SK-N-SH treated with all-trans-retinoic acid at 6 μM for 48 hours (cell line): ENCODE data around the gene STMN3.
A peak's percentile ranks its signal among the peaks of the same experiment; 100 is the strongest.

Experiments used
- ATAC-seq: fragments of 200-7000 bp; cut with Tn5 transposase; 3 replicates; pipeline ENCODE4 v1.9.1; 2020; ENCODE audit warnings: mild to moderate bottlenecking, moderate library complexity
- ARNTL ChIP-seq: fragments of 450-650 bp; formaldehyde crosslinking; IDR thresholded peaks from 2 replicates; pipeline ENCODE4 v1.5.0; 2020; ENCODE audit warnings: low read depth, mild to moderate bottlenecking, moderate library complexity, borderline replicate concordance
- BACH2 ChIP-seq: fragments of 250-450 bp; sonication (Bioruptor Pico); IDR thresholded peaks from 2 replicates; pipeline ENCODE4 v1.9.0; 2021; ENCODE audit warnings: mild to moderate bottlenecking, borderline replicate concordance
- CSDC2 ChIP-seq: fragments of 250-450 bp; sonication (Bioruptor Pico); IDR thresholded peaks from 2 replicates; pipeline ENCODE4 v1.5.0; 2020; ENCODE audit warnings: mild to moderate bottlenecking, moderate library complexity
- CSRNP3 ChIP-seq: fragments of 250-450 bp; sonication (Bioruptor Pico); IDR thresholded peaks from 2 replicates; pipeline ENCODE4 v1.5.1; 2021; ENCODE audit warnings: mild to moderate bottlenecking, moderate library complexity
- GLIS3 ChIP-seq: fragments of 250-450 bp; sonication (Bioruptor Pico); IDR thresholded peaks from 2 replicates; pipeline ENCODE4 v1.5.0; 2020; ENCODE audit warnings: mild to moderate bottlenecking, moderate library complexity
- OSR1 ChIP-seq: fragments of 250-450 bp; sonication (Bioruptor Pico); IDR thresholded peaks from 2 replicates; pipeline ENCODE4 v1.8.0; 2022; ENCODE audit warnings: moderate library complexity, mild to moderate bottlenecking, inconsistent platforms
- POU6F1 ChIP-seq: fragments of 250-450 bp; sonication (Bioruptor Pico); IDR thresholded peaks from 2 replicates; pipeline ENCODE4 v1.8.0; 2021; ENCODE audit warnings: low read depth, mild to moderate bottlenecking, moderate library complexity, borderline replicate concordance
- PPARA ChIP-seq: fragments of 250-450 bp; sonication (Bioruptor Pico); IDR thresholded peaks from 2 replicates; pipeline ENCODE4 v1.5.0; 2020; ENCODE audit warnings: mild to moderate bottlenecking, borderline replicate concordance
- RARB ChIP-seq: fragments of 250-450 bp; sonication (Bioruptor Pico); IDR thresholded peaks from 2 replicates; pipeline ENCODE4 v1.8.0; 2021; ENCODE audit warnings: mild to moderate bottlenecking, moderate library complexity
- SNAI2 ChIP-seq: fragments of 250-450 bp; sonication (Bioruptor Pico); IDR thresholded peaks from 2 replicates; pipeline ENCODE4 v1.5.0; 2020; ENCODE audit warnings: mild to moderate bottlenecking, moderate library complexity
- TCF4 ChIP-seq: fragments of 250-450 bp; sonication (Bioruptor Pico); IDR thresholded peaks from 2 replicates; pipeline ENCODE4 v1.8.0; 2021; ENCODE audit warnings: mild to moderate bottlenecking, moderate library complexity, borderline replicate concordance
- TOX ChIP-seq: fragments of 250-450 bp; sonication (Bioruptor Pico); IDR thresholded peaks from 2 replicates; pipeline ENCODE4 v1.8.0; 2021; ENCODE audit warnings: mild to moderate bottlenecking, moderate library complexity, borderline replicate concordance
- TSHZ2 ChIP-seq: fragments of 250-450 bp; sonication (Bioruptor Pico); IDR thresholded peaks from 2 replicates; pipeline ENCODE4 v1.5.0; 2020; ENCODE audit warnings: mild to moderate bottlenecking, moderate library complexity
- ZC3H10 ChIP-seq: fragments of 250-450 bp; sonication (Bioruptor Pico); IDR thresholded peaks from 2 replicates; pipeline ENCODE4 v1.5.1; 2021; ENCODE audit warnings: mild to moderate bottlenecking, moderate library complexity
- ZFP3 ChIP-seq: fragments of 250-450 bp; sonication (Bioruptor Pico); IDR thresholded peaks from 2 replicates; pipeline ENCODE4 v1.5.0; 2020; ENCODE audit warnings: mild to moderate bottlenecking, moderate library complexity
- ZFP30 ChIP-seq: fragments of 450-650 bp; formaldehyde crosslinking; IDR thresholded peaks from 2 replicates; pipeline ENCODE4 v1.5.0; 2022; ENCODE audit warnings: mild to moderate bottlenecking, moderate library complexity
- ZNF565 ChIP-seq: fragments of 450-650 bp; formaldehyde crosslinking; conservative IDR thresholded peaks from 2 replicates; pipeline ENCODE4 v1.5.0; 2020; ENCODE audit warnings: low read depth, mild to moderate bottlenecking, moderate library complexity
- ZNF70 ChIP-seq: fragments of 450-650 bp; formaldehyde crosslinking; IDR thresholded peaks from 2 replicates; pipeline ENCODE4 v1.5.0; 2020; ENCODE audit warnings: mild to moderate bottlenecking, moderate library complexity
- ZNF8 ChIP-seq: fragments of 450-650 bp; formaldehyde crosslinking; IDR thresholded peaks from 2 replicates; pipeline ENCODE4 v1.5.0; 2020; ENCODE audit warnings: mild to moderate bottlenecking, moderate library complexity
- TF ChIP-seq, protein P1 (sequence below): fragments of 250-450 bp; sonication (Bioruptor Pico); IDR thresholded peaks from 2 replicates; pipeline ENCODE4 v1.8.0; 2020; ENCODE audit warnings: mild to moderate bottlenecking, moderate library complexity, borderline replicate concordance

The STMN3 gene

DNA sequence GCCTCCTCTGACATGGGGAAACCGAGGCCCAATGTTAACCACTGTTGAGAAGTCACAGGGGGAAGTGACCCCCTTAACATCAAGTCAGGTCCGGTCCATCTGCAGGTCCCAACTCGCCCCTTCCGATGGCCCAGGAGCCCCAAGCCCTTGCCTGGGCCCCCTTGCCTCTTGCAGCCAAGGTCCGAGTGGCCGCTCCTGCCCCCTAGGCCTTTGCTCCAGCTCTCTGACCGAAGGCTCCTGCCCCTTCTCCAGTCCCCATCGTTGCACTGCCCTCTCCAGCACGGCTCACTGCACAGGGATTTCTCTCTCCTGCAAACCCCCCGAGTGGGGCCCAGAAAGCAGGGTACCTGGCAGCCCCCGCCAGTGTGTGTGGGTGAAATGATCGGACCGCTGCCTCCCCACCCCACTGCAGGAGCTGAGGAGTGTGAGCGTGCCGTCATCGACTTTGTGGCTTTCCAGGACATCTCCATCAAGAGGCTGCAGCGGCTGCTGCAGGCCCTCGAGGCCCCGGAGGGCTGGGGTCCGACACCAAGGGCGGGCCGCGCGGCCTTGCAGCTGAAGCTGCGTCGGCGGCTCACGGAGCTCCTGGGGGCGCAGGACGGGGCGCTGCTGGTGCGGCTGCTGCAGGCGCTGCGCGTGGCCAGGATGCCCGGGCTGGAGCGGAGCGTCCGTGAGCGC lies 44.8 kb upstream of the STMN3 start:
- TF ChIP-seq CSDC2 (no peak), ARNTL (CRISPR knock-in tag) (no peak), ZC3H10 (no peak), PPARA (no peak), OSR1 (CRISPR knock-in tag) (no peak), ZNF8 (CRISPR knock-in tag) (no peak)
- TF ChIP-seq, protein P1, sequence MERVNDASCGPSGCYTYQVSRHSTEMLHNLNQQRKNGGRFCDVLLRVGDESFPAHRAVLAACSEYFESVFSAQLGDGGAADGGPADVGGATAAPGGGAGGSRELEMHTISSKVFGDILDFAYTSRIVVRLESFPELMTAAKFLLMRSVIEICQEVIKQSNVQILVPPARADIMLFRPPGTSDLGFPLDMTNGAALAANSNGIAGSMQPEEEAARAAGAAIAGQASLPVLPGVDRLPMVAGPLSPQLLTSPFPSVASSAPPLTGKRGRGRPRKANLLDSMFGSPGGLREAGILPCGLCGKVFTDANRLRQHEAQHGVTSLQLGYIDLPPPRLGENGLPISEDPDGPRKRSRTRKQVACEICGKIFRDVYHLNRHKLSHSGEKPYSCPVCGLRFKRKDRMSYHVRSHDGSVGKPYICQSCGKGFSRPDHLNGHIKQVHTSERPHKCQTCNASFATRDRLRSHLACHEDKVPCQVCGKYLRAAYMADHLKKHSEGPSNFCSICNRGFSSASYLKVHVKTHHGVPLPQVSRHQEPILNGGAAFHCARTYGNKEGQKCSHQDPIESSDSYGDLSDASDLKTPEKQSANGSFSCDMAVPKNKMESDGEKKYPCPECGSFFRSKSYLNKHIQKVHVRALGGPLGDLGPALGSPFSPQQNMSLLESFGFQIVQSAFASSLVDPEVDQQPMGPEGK (CRISPR knock-in tag) = no peak
- no peak for ATAC-seq

- TF ChIP-seq ZNF8 (CRISPR knock-in tag) = no peak
- TF ChIP-seq ZNF70 (CRISPR knock-in tag) = no peak
- no peak for TF ChIP-seq ZNF565
- no peak for TF ChIP-seq TSHZ2
- TF ChIP-seq BACH2 (CRISPR knock-in tag) = no peak
- TF ChIP-seq ARNTL (CRISPR knock-in tag) = no peak
- no peak for TF ChIP-seq CSDC2
- TF ChIP-seq ZFP30 (CRISPR knock-in tag) = no peak
- TF ChIP-seq POU6F1 (CRISPR knock-in tag) = no peak
- peak; percentile 0; the same call in 1 of the 3 replicates for ATAC-seq
These were observed 44.2 kb upstream of the STMN3 start for GRCh38 chr20:63697357-63697867.

DNA sequence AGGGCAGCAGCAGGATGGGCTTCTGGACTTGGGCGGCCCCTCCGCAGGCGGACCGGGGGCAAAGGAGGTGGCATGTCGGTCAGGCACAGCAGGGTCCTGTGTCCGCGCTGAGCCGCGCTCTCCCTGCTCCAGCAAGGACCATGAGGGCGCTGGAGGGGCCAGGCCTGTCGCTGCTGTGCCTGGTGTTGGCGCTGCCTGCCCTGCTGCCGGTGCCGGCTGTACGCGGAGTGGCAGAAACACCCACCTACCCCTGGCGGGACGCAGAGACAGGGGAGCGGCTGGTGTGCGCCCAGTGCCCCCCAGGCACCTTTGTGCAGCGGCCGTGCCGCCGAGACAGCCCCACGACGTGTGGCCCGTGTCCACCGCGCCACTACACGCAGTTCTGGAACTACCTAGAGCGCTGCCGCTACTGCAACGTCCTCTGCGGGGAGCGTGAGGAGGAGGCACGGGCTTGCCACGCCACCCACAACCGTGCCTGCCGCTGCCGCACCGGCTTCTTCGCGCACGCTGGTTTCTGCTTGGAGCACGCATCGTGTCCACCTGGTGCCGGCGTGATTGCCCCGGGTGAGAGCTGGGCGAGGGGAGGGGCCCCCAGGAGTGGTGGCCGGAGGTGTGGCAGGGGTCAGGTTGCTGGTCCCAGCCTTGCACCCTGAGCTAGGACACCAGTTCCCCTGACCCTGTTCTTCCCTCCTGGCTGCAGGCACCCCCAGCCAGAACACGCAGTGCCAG lies 43.6 kb upstream of the STMN3 start, which contains the start of gene TNFRSF6B:
TNFRSF6B (plus strand) TSS at position 25 of the 729 bp plus-strand sequence; CDS start at position 141, 116 bp downstream.
- ATAC-seq = peak; percentile 2
- TF ChIP-seq GLIS3 (no peak; the same call in 1 of the 2 replicates), BACH2 (CRISPR knock-in tag) (no peak), ZNF70 (CRISPR knock-in tag) (no peak), ZC3H10 (no peak), ZFP3 (CRISPR knock-in tag) (no peak), ZNF8 (CRISPR knock-in tag) (no peak)

DNA sequence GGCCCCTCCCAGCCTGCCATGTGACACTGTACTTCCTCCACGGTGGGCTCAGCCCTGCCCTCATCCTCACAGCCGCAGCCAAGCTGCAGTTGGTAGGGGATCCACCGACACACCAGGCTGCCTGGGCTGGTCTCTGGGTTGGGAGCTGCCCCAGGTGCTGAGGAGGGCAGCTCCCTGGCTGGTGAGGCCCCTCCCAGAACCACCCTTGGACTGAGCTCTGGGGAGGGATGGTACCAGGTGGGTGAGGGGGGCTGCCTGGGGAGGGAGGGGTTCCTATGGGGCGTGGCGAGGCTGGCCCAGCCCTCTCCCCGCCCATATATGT lies 43.0 kb upstream of the STMN3 start:
- peak; percentile 3 for ATAC-seq
- TF ChIP-seq ZNF70 (CRISPR knock-in tag) (no peak), TCF4 (CRISPR knock-in tag) (no peak), TSHZ2 (no peak), RARB (CRISPR knock-in tag) (no peak), SNAI2 (CRISPR knock-in tag) (no peak), ZC3H10 (no peak), TOX (CRISPR knock-in tag) (no peak), CSRNP3 (CRISPR knock-in tag) (no peak), ZFP3 (CRISPR knock-in tag) (no peak), PPARA (no peak), ARNTL (CRISPR knock-in tag) (no peak), OSR1 (CRISPR knock-in tag) (no peak), BACH2 (CRISPR knock-in tag) (no peak), ZNF565 (no peak), ZFP30 (CRISPR knock-in tag) (no peak), CSDC2 (no peak), GLIS3 (no peak), ZNF8 (CRISPR knock-in tag) (no peak)
